NK-92 (cell line): ENCODE data around the gene RAPGEF2.

Experiments
- DNase-seq: peaks from one replicate; lab custom pipeline; 2025; ENCODE audit not compliant: unreplicated experiment; lab: John Stamatoyannopoulos, UW

The RAPGEF2 gene

GRCh38 chr4:159396151-159396550, 293.3 kb downstream of the RAPGEF2 start:
- no peak for DNase-seq

- DNase-seq: no peak
Measured at GRCh38 chr4:159398236-159398638, 295.4 kb downstream of the RAPGEF2 start.

GRCh38 chr4:159400558-159401225, 297.8 kb downstream of the RAPGEF2 start:
- DNase-seq: no peak

- no peak for DNase-seq
Measured at GRCh38 chr4:159401226-159401712, 298.4 kb downstream of the RAPGEF2 start.

- no peak for DNase-seq
Measured at GRCh38 chr4:159401791-159402380, 299.0 kb downstream of the RAPGEF2 start.
